Measurements from ENCODE around the gene REXO4.
"Not testable (repeated sequence)": the region's sequence is repeated elsewhere in the genome, so short reads cannot be mapped to it uniquely, and the experiment has no call there.

Gene REXO4

DNA sequence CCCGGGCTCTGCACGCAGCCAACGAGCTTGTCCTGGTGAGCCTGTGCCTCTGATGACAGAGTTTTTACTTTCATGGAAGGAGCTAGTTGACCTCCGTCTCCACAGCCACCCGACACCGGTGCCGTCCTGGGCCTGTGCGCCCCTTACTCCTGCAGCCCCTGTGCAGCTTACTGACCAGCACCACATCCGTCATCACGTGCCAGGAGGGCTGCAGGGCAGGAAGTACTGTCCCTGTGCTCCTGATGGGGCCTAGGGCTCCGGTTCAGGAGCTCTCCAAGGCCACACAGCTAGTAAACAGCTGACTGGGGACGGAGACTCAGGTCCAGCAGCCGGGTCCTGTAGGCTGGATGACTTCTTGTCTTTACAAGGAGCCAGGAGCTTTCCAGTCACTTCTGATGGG is 31.5 kb downstream of the REXO4 start:
- DNase-seq, result no peak

DNA sequence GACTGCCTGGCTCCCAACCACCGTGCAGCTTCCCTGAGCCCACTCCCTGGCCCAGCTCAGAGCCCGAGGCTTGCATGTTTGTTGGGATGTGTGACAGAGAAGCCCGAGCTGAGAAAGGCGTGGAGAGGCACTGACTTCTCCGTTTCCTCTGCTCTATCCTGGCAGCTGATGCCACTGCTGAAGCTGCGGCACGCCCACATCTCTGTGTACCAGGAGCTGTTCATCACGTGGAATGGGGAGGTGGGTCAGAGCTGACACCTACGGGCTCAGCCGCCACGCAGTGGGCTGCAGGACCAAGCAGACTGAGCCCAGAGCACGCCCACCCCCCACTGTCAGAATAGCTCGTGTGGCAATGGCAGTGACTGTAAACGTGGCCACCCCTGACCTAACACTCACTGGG is 32.4 kb downstream of the REXO4 start:
- DNase-seq, result no peak

DNA sequence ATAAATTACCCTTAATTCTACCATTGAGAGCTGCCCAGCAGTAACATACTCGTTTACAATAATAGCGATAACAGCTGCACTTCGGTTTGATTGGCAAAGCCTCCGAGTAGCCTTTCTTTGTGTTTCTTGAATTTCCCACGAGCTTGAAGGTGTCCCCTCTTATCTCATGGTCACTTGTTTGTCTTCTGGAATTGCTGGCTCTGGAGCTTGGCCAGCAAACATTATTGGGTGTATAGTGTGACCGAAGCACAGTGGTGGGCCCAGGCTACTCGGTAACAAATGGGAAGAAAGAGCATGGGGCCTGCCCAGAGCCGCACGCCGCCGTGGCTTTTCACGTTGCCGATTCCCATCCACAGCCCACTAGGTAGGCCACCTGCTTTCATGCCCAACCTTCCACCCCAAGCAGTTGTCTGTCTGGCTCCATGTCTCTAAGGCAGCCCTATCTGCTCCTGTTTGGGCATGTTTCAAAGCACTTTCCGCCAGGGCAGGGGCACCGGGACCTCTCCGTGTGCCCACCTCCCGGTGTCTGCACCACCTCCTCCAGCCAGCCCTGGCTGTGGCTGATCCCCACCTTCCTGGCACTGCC is 33.0 kb downstream of the REXO4 start:
- no peak for DNase-seq

DNA sequence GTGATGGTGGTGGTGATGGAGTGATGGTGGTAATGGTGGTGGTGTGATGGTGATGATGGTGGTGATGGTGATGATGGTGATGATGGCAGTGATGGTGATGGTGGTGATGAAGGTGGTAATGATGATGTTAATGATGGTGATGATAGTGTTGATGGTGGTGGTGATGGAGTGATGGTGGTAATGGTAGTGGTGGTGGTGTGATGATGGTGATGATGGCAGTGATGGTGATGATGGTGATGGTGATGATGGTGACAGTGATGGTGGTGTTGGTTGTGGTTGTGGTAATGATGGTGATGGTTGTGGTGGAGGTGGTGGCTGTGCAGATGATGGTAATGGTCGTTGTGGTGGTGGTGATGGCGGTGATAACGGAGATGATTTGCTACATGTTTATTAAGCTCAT is 34.4 kb downstream of the REXO4 start:
- no peak for DNase-seq

DNA sequence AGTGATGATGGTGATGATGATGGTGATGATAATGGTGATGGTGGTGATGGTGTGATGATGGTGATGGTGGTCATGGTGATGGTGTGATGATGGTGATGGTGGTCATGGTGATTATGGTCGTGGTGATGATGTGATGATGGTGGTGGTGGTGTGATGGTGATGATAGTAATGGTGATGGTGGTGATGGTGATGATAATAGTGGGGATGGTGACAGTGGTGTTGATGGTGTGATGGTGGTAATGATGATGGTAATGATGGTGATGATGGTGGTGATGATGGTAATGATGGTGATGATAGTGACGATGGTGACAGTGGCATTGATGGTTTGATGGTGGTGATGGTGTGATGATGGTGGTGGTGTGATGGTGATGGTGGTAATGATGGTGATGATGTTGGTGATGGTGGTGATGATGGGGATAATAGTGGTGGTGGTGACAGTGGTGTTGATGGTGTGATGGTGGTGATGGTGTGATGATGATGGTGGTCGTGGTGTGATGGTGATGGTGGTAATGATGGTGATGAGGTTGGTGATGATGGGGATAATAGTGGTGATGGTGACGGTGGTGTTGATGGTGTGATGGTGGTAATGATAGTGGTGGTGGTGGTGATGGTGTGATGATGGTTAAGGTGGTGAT is 35.2 kb downstream of the REXO4 start:
- no peak for DNase-seq

DNA sequence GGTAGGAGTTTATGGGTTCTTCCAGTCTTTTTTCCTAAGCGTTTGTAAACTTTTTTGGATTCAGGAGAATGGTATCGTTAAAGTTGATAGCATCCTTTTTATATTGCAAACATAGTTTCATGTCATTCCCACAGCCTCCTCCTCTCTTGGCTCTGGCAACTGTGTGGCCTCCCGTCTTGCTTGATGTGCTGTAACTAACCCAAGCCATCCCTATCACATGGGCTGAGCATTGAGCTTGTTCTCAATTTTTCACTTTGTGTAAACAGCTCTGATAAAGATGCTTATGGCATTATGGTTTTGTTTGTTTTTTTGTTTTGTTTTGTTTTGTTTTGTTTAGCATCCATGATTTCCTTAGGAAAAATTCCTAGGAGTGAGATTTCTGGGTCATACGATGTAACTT is 37.1 kb downstream of the REXO4 start:
- no peak for DNase-seq

DNA sequence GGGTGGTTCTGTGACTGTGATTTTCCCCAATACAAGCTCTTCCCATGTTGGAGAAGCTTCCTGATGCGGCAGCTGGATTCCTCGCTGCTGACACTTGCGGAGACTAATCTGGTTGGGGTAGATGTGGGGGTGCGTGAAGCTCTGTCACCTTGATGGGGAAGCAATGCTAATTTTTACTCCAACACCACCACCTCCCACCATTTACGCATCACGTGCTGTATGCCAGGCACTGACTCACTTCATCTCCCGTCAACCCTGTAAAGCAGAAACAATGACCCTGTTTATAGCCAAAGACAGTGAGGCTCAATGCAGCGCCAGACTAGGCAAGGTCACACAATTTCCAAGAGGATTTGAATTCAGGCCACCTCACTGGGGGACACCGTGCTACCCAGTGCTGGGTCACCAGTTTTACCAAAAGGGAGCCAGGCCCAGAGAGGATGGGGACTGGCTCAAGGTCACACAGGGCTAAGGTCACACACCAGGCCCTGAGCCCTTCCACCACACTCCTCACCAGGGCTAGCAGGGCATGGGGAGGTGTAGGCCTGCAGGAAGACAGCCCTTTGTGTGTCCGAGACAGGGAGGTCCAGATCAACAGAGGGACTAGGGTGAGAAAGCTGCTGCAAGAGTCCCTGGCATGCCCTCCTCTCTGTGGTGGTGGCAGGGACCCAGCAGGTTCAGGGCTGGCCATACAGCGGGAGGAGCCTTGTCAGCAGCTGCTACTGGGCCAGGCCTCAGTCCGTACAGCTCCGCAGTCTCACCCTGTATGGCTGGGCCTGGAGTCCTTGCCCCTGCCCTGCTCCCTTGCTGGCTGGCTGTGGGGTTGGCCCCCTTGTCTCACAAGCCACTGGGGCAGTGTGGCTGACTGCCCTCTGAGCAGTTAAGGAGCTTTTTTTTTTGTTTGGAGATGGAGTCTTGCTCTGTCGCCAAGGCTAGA is 38.4 kb downstream of the REXO4 start:
- DNase-seq, result no peak

DNA sequence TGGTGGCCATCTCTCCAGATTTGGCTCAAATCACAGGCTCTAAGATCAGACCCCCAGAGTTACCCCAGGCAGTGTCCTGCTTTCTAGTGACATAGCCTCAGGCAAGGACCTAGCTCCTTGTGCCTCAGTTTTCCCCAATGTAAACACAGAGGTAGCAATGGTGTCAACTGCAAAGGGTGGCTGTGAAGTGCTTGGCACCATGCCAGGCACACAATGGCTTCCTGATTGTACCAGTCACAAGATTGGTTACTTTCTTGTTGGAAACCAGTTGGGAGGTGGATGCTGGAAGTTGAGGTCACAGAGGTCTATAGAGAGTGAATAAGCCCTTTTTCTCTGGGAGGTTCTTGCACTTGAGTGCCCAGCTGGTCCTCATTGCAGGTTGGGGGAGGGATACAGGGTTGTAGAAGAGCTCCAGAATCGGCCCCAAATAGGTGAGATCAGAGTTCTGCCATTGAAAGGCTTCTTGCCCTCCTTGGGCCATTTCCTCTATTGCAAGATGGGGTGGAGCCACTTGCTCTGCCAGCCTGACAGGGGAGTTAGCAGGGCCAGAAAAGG is 39.3 kb downstream of the REXO4 start:
- DNase-seq, result no peak

DNA sequence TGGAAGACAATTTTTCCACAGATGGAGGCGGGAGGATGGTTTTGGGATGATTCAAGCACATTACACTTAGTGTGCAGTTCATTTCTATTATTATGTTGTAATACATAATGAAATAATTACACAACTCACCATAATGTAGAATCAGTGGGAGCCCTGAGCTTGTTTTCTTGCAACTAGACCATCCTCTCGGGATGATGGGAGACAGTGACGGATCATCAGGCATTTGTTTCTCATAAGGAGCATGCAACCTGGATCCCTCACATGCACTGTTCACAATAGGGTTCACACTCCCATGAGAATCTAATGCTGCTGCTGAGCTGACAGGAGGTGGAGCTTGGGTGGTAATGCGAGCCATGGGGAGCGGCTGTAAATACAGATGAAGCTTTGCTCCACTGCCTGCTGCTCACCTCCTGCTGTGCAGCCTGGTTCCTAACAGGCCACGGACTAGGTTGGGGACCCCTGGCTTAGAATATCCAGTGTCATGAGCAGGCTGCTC is 40.0 kb downstream of the REXO4 start:
- no peak for DNase-seq

DNA sequence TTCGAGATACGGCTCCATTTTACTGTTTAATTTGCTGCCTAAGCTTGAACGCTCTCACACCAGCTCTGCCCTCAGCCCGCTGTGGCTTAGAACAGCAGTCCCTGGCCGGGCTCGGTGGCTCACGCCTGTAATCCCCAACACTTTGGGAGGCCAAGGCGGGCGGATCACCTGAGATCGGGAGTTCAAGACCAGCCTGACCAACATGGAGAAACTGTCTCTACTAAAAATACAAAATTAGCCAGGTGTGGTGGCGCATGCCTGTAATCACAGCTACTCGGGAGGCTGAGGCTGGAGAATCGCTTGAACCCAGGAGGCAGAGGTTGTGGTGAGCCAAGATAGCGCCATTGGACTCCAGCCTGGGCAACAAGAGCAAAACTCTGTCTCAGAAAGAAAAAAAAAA is 40.5 kb downstream of the REXO4 start:
- DNase-seq, result not testable (repeated sequence)

DNA sequence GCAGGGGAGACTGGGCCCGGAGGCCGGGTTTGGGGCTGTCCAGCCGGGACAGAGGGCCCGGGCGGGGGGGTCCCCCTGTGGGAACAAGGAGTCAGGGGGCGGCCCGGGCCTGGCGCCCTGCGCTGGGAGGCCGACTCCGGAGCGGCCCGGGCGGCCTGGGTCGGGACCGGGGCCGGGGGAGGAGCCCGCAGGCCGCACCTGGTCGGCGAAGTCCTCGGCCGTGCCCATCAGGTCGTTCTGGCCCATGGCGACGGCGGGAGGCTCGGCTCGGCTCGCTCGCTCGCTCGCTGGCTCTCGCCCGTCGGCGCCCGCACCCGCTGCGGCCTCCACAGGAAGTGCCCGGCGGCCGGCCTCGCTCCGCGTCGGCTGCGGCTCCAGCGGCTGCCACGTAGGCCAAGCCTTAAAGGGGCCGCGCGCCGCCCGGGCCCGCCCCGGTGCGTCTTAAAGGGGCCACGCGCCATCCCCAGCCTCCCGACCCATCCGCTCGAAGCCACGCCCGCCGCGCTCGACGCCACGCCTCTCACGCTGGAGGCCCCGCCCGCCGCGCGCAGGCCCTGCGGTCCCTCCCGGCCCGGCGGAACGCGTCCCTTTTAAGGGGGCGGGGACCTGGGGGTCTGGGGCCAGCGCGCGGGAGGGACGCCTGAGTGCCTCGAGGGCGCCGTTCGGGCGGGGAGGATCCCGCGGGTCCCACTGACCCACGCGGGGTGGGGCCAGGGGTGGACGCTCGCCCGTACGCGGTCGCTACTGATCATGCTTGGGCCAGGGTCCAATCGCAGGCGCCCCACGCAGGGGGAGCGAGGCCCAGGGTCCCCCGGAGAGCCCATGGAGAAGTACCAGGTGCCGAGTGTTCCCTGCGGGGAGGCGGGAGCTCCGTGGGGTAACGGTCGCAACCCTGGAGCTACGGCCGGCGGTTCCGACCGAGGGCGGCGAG is 41.8 kb downstream of the REXO4 start, which contains the start of the genes STKLD1 and SURF4:
Gene STKLD1 (plus strand): TSS at position 643 of the 931 bp plus-strand sequence. CDS start 108 bp downstream, at position 751.
Gene SURF4 (minus strand): TSS at position 337 of the 931 bp plus-strand sequence. CDS start 91 bp downstream, at position 246.
- DNase-seq, result peak; percentile 98 to 99

DNA sequence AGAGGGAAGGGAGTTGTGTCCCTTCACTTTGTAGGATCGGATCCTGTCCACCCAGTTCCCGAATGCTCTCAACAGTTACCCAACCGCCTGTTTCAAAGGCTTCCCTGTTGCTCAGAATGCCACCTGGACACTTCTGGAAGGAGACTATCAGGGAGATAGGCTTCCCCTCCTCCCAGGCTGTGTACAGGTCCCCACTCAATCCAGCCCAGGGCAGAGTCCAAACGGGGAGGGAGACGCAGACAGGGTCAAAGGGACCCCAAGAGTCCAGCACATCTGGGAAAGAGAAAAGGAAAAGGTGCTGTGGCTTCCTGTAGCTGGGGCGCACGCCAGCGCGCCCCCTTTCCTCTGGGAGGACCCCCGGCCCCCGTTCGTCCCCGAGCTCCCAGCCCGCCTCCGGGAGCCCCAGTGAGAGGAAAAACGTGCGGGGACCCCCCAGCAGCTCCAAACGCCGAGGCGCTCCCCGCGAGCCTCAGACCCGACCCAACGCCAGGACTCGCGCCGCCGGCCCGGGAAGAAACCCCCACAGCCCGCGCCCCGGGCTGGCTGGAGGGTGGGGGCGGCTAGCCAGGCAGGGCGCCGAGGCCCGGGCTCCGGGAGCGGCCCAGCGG is 42.6 kb downstream of the REXO4 start:
- peak; percentile 62 to 63 for DNase-seq

DNA sequence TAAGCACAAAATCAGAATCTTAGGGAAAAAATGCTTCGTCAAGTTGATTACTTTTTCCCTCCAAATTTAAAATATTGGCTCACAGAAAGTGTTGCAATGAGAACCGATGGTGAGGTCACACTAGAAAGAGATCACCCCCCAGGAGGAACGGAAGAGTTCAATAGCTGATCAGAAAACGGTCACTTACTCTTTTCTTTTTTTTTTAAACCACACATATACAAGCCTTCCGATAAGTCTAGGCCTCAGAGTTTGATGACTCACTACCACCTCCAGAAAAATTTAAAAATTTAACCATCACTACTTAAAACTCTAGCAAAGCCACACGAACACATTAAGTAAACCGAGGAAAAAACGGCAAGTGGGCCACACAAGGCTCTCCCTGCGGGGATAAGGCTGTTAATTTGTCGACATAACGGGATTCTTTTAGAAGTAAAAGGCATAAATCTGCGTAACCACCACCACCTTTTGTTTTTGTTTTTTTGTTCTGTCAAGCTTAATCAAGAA is 43.1 kb downstream of the REXO4 start:
- peak in 1 of 2 experiments; percentile 59 for DNase-seq

DNA sequence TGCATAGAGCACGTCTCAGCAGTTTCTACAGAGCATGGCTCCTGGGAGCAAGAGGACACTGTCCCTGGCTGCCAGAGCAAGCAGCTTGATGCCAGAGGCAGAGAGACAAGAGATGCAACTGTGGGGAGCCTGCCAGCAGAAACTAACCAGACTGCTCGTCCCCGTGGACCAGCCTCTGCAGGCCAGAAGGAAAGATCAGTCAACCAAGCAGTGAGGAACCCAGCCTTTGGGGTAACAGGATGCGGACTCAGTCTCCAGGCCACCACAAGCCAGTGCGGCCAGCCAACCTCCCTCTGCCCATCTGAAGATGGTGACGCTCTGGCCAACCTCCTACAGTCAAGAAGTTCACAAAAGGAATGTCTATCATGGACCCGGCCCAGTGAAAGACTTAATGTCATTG is 45.7 kb downstream of the REXO4 start:
- no peak for DNase-seq

DNA sequence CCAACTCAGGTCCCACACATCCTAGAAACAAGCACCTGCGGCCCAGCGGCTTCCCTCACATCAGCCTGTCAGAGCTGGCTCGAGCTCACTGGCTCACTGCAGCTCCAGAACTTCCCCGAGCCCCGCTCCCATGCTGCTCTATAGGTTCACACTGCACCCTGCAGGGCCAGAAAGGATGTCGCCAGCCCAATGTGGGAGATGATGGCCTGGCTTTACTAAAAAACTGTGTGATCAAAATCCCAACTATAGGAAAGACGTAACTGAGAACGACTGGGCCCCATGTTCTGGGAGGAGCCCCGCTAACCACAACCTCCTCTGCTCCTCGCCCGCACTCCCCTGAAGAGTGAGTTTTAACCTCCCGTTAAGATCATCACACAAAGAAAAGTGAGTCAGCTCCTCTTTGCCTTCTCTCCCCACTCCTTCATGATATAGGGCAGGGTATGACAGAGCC is 46.5 kb downstream of the REXO4 start:
- DNase-seq, result peak; percentile 85 to 88

DNA sequence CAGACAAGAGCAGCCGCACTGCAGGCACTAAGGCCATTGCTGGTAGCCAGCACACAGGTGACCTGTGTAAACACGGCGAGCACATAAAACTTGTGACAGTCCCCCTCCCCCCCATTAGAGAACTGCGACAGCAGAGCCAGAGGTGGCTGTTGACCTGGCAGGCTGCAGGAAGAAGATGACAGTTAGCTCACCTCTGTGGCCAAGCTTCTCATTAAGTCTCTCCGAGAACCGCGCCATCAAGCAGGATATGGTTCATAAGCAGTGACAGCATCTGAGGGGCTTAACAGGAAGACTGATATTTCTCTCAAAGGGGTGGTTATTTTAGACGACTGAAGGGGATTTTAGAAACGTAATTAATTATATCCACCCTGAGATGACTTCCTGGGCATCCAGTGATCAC is 47.1 kb downstream of the REXO4 start:
- peak; percentile 57 to 58 for DNase-seq

DNA sequence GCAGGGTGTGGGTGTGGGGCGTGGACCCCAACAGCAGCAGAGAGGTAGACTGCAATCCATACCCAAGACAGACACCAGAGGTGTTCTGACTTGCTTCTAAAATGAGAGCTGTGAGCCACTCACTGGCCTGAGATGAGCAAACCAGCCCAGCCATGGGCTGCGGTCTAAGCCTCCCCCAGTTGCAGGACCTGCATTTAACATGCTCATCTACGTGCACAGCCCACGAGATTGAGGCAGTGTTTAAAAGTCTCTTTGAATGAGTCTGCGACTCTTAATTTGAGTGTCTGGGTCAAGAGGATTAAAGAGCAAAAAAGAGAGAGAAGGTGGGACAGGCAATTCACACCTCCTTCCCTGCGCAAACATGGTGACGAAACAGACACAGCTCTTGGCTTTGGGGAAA is 47.9 kb downstream of the REXO4 start:
- peak; percentile 58 to 64 for DNase-seq

DNA sequence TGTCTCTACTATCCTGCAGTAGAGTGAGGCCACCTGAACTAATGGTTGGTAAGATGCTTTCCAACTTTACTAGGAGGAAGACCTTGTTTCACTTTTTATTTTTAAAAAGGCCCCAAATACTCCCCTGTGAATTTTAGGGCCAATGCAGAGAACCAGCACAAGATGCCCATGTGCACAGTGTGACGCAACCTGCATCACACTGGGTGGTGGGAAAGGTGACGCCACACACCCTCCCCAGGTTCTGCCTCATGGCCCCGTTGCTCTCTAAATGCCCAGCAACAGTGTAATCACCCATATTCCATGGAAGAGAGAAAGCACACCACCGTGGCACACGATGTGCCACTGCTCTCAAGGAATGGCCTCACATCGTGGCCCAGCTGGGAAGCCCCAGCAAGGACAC is 48.4 kb downstream of the REXO4 start:
- DNase-seq, result no peak

DNA sequence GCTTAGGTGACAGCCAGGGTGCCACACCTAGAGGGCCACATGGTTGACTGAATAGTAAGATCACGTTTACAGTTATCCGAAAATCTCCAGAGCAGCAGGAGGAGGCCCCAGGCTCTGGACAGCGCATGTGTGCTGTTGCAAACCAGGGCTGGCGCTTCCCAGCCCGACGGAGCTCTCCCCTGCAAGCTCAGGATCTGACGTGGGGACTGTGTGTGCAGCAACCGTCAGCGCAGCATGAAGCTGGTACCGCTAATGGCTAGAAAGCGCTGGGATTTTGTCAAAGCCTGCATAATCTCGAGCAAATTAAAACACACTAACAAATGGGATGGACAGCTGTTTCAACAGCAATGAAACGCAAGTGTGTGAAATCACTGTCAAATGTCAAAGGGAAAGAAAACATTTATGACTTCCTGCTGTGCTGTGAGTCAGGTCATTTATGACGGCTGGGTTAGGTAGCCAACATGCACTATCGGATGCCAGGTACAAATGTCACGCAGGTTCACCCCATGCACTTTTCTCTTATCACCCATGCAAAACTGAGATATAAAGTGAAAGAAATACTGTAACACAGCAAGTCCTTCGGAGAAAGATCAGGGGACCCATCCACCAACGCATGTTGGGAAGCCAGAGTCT is 49.4 kb downstream of the REXO4 start:
- DNase-seq, result no peak

DNA sequence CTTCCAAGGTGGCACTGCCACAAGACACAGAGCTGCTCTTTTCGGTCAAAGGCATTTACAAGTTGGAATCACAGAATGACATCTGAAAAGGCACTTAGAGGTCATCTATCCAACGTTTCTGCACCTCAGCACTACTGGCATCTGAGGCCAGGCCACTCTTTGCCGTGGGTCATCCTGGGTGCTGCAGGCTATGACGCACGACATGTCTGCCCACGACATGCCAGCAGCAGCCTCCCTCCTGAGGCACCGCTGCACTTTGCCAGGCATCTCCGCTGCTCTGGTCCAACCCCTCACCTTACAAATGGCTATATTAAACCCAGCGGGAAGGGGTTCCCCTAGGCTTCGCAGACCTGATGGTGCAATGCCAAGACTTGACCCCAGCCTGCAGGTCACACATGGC is 50.0 kb downstream of the REXO4 start:
- DNase-seq, result no peak

DNA sequence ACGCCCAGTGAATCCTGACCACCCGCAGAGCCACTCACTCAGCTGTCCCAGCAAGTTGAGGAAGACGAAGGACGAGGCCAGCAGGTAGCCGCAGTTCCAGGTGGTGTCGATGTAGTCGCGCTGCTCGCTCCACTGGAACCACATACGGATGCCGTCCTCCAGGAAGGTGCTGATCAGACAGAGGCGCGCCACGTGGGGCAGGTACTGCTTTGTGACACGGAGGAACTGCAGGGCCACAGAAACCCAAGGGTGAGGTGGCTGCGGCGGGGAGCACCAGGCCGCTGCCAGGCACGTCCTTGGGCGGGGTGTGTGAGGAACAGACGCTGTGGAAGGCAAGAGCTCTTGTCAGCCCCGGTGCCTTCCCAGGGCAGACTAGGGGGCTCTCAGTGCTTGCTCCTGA is 50.6 kb downstream of the REXO4 start:
- DNase-seq, result no peak

All from activated T-cell treated with anti-CD3 and anti-CD28 coated beads, Interleukin-2, amount 50 U/mL, for 48 hours (primary cell).